ENCODE data around the gene SDSL. TPM values are rescaled to one million over a fixed set of nuclear protein-coding genes. Genes with fewer than 3 reads are reported as not detected.

Gene SDSL
- total RNA-seq, 1 donor from 2014 or later, result 3.1 TPM

DNA sequence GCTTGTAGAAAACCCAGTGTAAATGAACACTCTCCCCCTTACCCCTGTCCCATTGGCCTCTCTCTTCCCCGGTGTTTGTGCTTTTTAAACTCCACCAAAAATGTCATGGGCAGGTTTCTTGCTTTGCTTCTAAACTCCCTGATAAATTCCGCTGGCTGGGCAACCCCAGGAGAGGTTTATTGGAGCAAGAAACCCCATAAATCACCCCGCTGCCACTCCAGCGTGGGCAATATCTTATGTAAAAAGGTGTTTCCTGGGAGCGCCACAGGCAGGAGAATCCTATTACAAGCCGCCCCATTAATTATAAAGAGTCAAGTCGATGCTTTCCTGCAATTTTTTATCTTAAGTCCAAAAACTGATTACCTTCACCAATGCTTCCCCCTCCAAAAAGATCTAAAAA is 26.7 kb downstream of the SDSL start:
- no peak overlapping the region for H2AFZ ChIP-seq (replicated peaks)
- no peaks in the 10 kb centered on the region for H3K36me3 Mint-ChIP-seq
- H3K27ac ChIP-seq, result no peak overlapping the region
- no peak for TF ChIP-seq EZH2 (IDR thresholded peaks at IDR 0.05)
- TF ChIP-seq EZH2phosphoT487 (IDR thresholded peaks at IDR 0.05), result no peak
- TF ChIP-seq, protein P1, sequence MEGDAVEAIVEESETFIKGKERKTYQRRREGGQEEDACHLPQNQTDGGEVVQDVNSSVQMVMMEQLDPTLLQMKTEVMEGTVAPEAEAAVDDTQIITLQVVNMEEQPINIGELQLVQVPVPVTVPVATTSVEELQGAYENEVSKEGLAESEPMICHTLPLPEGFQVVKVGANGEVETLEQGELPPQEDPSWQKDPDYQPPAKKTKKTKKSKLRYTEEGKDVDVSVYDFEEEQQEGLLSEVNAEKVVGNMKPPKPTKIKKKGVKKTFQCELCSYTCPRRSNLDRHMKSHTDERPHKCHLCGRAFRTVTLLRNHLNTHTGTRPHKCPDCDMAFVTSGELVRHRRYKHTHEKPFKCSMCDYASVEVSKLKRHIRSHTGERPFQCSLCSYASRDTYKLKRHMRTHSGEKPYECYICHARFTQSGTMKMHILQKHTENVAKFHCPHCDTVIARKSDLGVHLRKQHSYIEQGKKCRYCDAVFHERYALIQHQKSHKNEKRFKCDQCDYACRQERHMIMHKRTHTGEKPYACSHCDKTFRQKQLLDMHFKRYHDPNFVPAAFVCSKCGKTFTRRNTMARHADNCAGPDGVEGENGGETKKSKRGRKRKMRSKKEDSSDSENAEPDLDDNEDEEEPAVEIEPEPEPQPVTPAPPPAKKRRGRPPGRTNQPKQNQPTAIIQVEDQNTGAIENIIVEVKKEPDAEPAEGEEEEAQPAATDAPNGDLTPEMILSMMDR (IDR thresholded peaks at IDR 0.05), result no peak
- no peak overlapping the region for H3K4me3 Mint-ChIP-seq
- no peaks in the 10 kb centered on the region for H3K36me3 ChIP-seq
- H3K4me1 Mint-ChIP-seq, result no peaks in the 10 kb centered on the region
- H3K27me3 ChIP-seq, result no peaks in the 10 kb centered on the region
- peaks cover 2% of the 10 kb centered on the region for H3K9me3 Mint-ChIP-seq
- H3K4me2 ChIP-seq, result no peak overlapping the region
- no peak for DNase-seq (ENCODE audit: low spot score)
- H3K79me2 ChIP-seq (ENCODE audit: low read depth), result no peaks in the 10 kb centered on the region
- peaks cover 33% of the 10 kb centered on the region for H3K27me3 Mint-ChIP-seq (ENCODE audit: insufficient read depth, low read depth)
- H3K9ac ChIP-seq, result no peak overlapping the region
- no peak overlapping the region for H3K4me3 ChIP-seq
- no peaks in the 10 kb centered on the region for H3K4me1 ChIP-seq
- H3K27ac Mint-ChIP-seq, result no peak overlapping the region
- no peaks in the 10 kb centered on the region for H3K9me3 ChIP-seq (ENCODE audit: low read depth)
- no peaks in the 10 kb centered on the region for H4K20me1 ChIP-seq (ENCODE audit: low read depth)
- H3F3A ChIP-seq (ENCODE audit: low read depth), result peaks cover 36% of the 10 kb centered on the region

DNA sequence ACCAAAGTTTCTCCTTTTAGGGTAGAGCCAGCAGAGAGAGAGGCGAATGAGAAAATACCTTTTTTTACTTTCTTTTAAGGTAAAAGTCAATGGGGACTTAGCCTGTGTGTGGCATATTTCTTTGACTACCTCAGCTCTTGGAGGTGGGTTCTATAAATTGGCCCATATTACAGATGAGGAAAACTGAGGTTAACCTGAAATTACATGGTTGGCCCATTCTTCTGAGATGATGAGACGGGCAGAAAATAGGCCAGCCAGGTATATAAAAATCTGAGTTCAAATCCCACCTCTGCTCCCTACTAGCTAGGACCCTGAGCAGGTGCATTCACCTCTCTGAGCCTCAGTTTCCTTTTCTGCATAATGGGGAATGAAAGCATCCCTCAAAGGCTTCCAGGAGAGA is 27.1 kb downstream of the SDSL start:
- no peak overlapping the region for H3K27ac ChIP-seq
- no peak overlapping the region for H3K4me3 Mint-ChIP-seq
- H4K20me1 ChIP-seq (ENCODE audit: low read depth), result no peaks in the 10 kb centered on the region
- H2AFZ ChIP-seq (replicated peaks), result no peak overlapping the region
- no peaks in the 10 kb centered on the region for H3K4me1 Mint-ChIP-seq
- no peaks in the 10 kb centered on the region for H3K27me3 ChIP-seq
- no peak for DNase-seq (ENCODE audit: low spot score)
- H3K4me3 ChIP-seq, result no peak overlapping the region
- no peak overlapping the region for H3K4me2 ChIP-seq
- no peak overlapping the region for H3K9ac ChIP-seq
- no peaks in the 10 kb centered on the region for H3K79me2 ChIP-seq (ENCODE audit: low read depth)
- peaks cover 36% of the 10 kb centered on the region for H3F3A ChIP-seq (ENCODE audit: low read depth)
- no peaks in the 10 kb centered on the region for H3K4me1 ChIP-seq
- TF ChIP-seq EZH2 (IDR thresholded peaks at IDR 0.05) (no peak), EZH2phosphoT487 (IDR thresholded peaks at IDR 0.05) (no peak)
- TF ChIP-seq, protein P1 (IDR thresholded peaks at IDR 0.05), result no peak
- no peak overlapping the region for H3K27ac Mint-ChIP-seq
- peaks cover 2% of the 10 kb centered on the region for H3K9me3 Mint-ChIP-seq
- H3K27me3 Mint-ChIP-seq (ENCODE audit: insufficient read depth, low read depth), result peaks cover 35% of the 10 kb centered on the region
- no peaks in the 10 kb centered on the region for H3K9me3 ChIP-seq (ENCODE audit: low read depth)
- H3K36me3 ChIP-seq, result no peaks in the 10 kb centered on the region
- H3K36me3 Mint-ChIP-seq, result no peaks in the 10 kb centered on the region

DNA sequence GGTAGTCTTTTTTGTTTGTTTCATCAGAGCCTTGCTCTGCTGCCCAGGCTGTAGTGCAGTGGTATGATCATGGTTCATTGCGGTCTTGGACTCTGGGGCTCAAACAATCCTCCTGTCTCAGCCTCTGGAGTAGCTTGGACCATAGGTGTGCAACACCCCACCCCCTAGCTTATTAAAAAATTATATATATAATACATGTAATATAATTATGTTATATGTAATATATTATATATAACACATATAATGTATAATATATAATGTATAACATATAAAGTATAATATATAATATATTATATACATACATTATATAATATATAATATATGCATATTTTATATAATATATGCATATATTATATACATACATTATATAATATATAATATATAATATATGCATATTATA is 27.7 kb downstream of the SDSL start:
- H3K4me2 ChIP-seq, result no peak overlapping the region
- H3K27ac ChIP-seq, result no peak overlapping the region
- H3K27me3 ChIP-seq, result no peaks in the 10 kb centered on the region
- DNase-seq (ENCODE audit: low spot score), result no peak
- H3K4me1 Mint-ChIP-seq, result no peaks in the 10 kb centered on the region
- H3K4me1 ChIP-seq, result no peaks in the 10 kb centered on the region
- peaks cover 36% of the 10 kb centered on the region for H3F3A ChIP-seq (ENCODE audit: low read depth)
- H3K9me3 ChIP-seq (ENCODE audit: low read depth), result no peaks in the 10 kb centered on the region
- no peak overlapping the region for H3K9ac ChIP-seq
- TF ChIP-seq, protein P1 (IDR thresholded peaks at IDR 0.05), result no peak
- TF ChIP-seq EZH2 (IDR thresholded peaks at IDR 0.05), result no peak
- no peak for TF ChIP-seq EZH2phosphoT487 (IDR thresholded peaks at IDR 0.05)
- H4K20me1 ChIP-seq (ENCODE audit: low read depth), result no peaks in the 10 kb centered on the region
- H3K79me2 ChIP-seq (ENCODE audit: low read depth), result no peaks in the 10 kb centered on the region
- no peaks in the 10 kb centered on the region for H3K36me3 ChIP-seq
- no peak overlapping the region for H3K4me3 Mint-ChIP-seq
- no peaks in the 10 kb centered on the region for H3K36me3 Mint-ChIP-seq
- H3K27ac Mint-ChIP-seq, result no peak overlapping the region
- H3K9me3 Mint-ChIP-seq, result peaks cover 2% of the 10 kb centered on the region
- H3K4me3 ChIP-seq, result no peak overlapping the region
- peaks cover 35% of the 10 kb centered on the region for H3K27me3 Mint-ChIP-seq (ENCODE audit: insufficient read depth, low read depth)
- no peak overlapping the region for H2AFZ ChIP-seq (replicated peaks)

All from neural progenitor cell (in vitro differentiated cells).